NAMALWA (cell line): Measurements from ENCODE around the gene C10orf90.
"Not testable (repeated sequence)": the region's sequence is repeated elsewhere in the genome, so short reads cannot be mapped to it uniquely, and the experiment has no call there.

ENCODE experiments used
- DNase-seq: peaks from one replicate; pipeline ENCODE4 v3.0.0-alpha.2; 2015; ENCODE audit warnings: low spot score

The C10orf90 gene

GRCh38 chr10:126583552-126584200 is 86.8 kb downstream of the C10orf90 start:
- no peak for DNase-seq

- DNase-seq: no peak
Observed at GRCh38 chr10:126581648-126582046, 88.8 kb downstream of the C10orf90 start.

GRCh38 chr10:126580873-126581647 is 89.4 kb downstream of the C10orf90 start:
- DNase-seq: no peak

- no peak for DNase-seq
Observed at GRCh38 chr10:126576336-126576735, 94.2 kb downstream of the C10orf90 start.

- no peak for DNase-seq
Observed at GRCh38 chr10:126570621-126571602, 99.6 kb downstream of the C10orf90 start.

- DNase-seq: no peak
Observed at GRCh38 chr10:126570245-126570570, 100.3 kb downstream of the C10orf90 start.

GRCh38 chr10:126569513-126570244 is 100.8 kb downstream of the C10orf90 start:
- no peak for DNase-seq

GRCh38 chr10:126568809-126569385 is 101.6 kb downstream of the C10orf90 start:
- no peak for DNase-seq

- DNase-seq: no peak
Observed at GRCh38 chr10:126565871-126566270, 104.6 kb downstream of the C10orf90 start.

- no peak for DNase-seq
Observed at GRCh38 chr10:126565441-126565840, 105.1 kb downstream of the C10orf90 start.

GRCh38 chr10:126564326-126564888 is 106.1 kb downstream of the C10orf90 start:
- no peak for DNase-seq

GRCh38 chr10:126563361-126563760 is 107.1 kb downstream of the C10orf90 start:
- no peak for DNase-seq

- DNase-seq: no peak
Observed at GRCh38 chr10:126561921-126562680, 108.4 kb downstream of the C10orf90 start.

GRCh38 chr10:126561294-126561920 is 109.1 kb downstream of the C10orf90 start:
- DNase-seq: no peak

- no peak for DNase-seq
Observed at GRCh38 chr10:126558881-126559280, 111.6 kb downstream of the C10orf90 start.

- DNase-seq: no peak
Observed at GRCh38 chr10:126551202-126551601, 119.3 kb downstream of the C10orf90 start.

GRCh38 chr10:126550586-126550985 is 119.9 kb downstream of the C10orf90 start:
- not testable (repeated sequence) for DNase-seq

GRCh38 chr10:126549344-126549743 is 121.1 kb downstream of the C10orf90 start:
- DNase-seq: no peak

GRCh38 chr10:126544565-126544964 is 125.9 kb downstream of the C10orf90 start:
- no peak for DNase-seq
